Measurements from ENCODE around the gene ACADL.

- TF ChIP-seq YY1 (IDR thresholded peaks at IDR 0.05; ENCODE audit: insufficient read depth, insufficient read length) (no peak), ZNF274 (IDR thresholded peaks at IDR 0.05; ENCODE audit: low read depth, low read length) (no peak), SUZ12 (IDR thresholded peaks at IDR 0.05; ENCODE audit: extremely low read depth, insufficient read depth, insufficient read length) (no peak)
Observed at GRCh38 chr2:210172219-210172575, 53.0 kb downstream of the ACADL start.

Data from NT2/D1 (cell line).